Uterus (tissue), 4 donors: ENCODE results near the gene TMEM123. TPM values are rescaled to one million over a fixed set of nuclear protein-coding genes. Genes with fewer than 3 reads are reported as not detected.
A peak's percentile ranks its signal among the peaks of the same experiment; 100 is the strongest.

ENCODE experiments used
- DNase-seq, 2 donors: peaks; one replicate each; pipeline ENCODE4 v3.0.0-alpha.2; 2019 to 2020
- H3K27ac ChIP-seq, 2 donors: fragments of 200-600 bp; sonication (generic); 1 replicate in 1 of 2; 2 replicates in 1 of 2; pipeline ENCODE4 v1.5.1; 2016 to 2018
- H3K27me3 ChIP-seq, 2 donors: fragments of 200-600 bp; sonication (generic); one replicate each; pipeline ENCODE4 v1.5.1; 2018 to 2019; ENCODE audit warnings: control low read depth in 1 of 2
- H3K36me3 ChIP-seq, 2 donors: fragments of 200-600 bp; sonication (generic); one replicate each; pipeline ENCODE4 v1.5.1; 2019; ENCODE audit warnings: control low read depth in 1 of 2
- H3K4me1 ChIP-seq, 2 donors: fragments of 200-600 bp; sonication (generic); one replicate each; pipeline ENCODE4 v1.5.1; 2018 to 2019; ENCODE audit warnings: control low read depth in 1 of 2
- H3K4me3 ChIP-seq, 2 donors: fragments of 200-600 bp; sonication (generic); 1 replicate in 1 of 2; 2 replicates in 1 of 2; pipeline ENCODE4 v1.5.1; 2018 to 2019; ENCODE audit warnings: mild to moderate bottlenecking in 1 of 2
- H3K9me3 ChIP-seq, 2 donors: fragments of 200-600 bp; sonication (generic); one replicate each; pipeline ENCODE4 v1.5.1; 2019; ENCODE audit warnings: control low read depth in 1 of 2
- CTCF ChIP-seq, 4 experiments: fragments of 200-600 bp in 2 of 4; fragments of 450-650 bp in 2 of 4; sonication (generic) in 2 of 4; IDR thresholded peaks; one replicate each; pipeline ENCODE4 v1.5.1; 2016 to 2019; ENCODE audit warnings: antibody characterized with exemption in 4 of 4, mild to moderate bottlenecking in 2 of 4, moderate library complexity in 1 of 4
- POLR2A ChIP-seq, 2 donors: fragments of 450-650 bp; IDR thresholded peaks; one replicate each; pipeline ENCODE4 v1.6.1; 2016; ENCODE audit warnings: antibody characterized with exemption in 2 of 2, mild to moderate bottlenecking in 1 of 2, moderate library complexity in 1 of 2
- intact Hi-C: fragments of 100-400 bp; cut with DNase I; formaldehyde crosslinking; loops from one replicate; pipeline ENCODE4 v1.15.1; 2023; ENCODE audit warnings: low total_unique reads
- total RNA-seq, 4 donors: library from RNA; depleted of rRNA in 3 of 4; stranded (reverse); fragments of >200 nt in 3 of 4; gene quantifications; one replicate each; pipeline versions ENCODE4 v1.1.0 to v1.2.4, GENCODE V29; 2014 to 2023
- donor health status: DM: yes; HTN: yes; CAD: no.

Gene TMEM123
- total RNA-seq, 4 donors from 2014 or later: 187 to 522 (median 260) TPM

GRCh38 chr11:102359372-102359771 lies 93.2 kb downstream of the TMEM123 start:
- Histone ChIP-seq H3K4me1 (no peaks in the 10 kb centered on the region), H3K27me3 (no peaks in the 10 kb centered on the region), H3K4me3 (no peak overlapping the region), H3K27ac (no peak overlapping the region), H3K9me3 (peaks cover 0 to 3% of the 10 kb centered on the region in 2 donors), H3K36me3 (no peaks in the 10 kb centered on the region)
- DNase-seq: no peak
- intact Hi-C loops: no loop called here
- TF ChIP-seq POLR2A (IDR thresholded peaks at IDR 0.05) (no peak), CTCF (IDR thresholded peaks at IDR 0.05) (no peak)

- no peak for DNase-seq
- H3K27me3 ChIP-seq: no peaks in the 10 kb centered on the region
- H3K36me3 ChIP-seq: no peaks in the 10 kb centered on the region
- H3K27ac ChIP-seq: no peak overlapping the region
- H3K9me3 ChIP-seq: peaks cover 0 to 3% of the 10 kb centered on the region in 2 donors
- no peak overlapping the region for H3K4me3 ChIP-seq
- no peak for TF ChIP-seq POLR2A (IDR thresholded peaks at IDR 0.05)
- TF ChIP-seq CTCF (IDR thresholded peaks at IDR 0.05): no peak
- intact Hi-C loops: no loop called here
- no peaks in the 10 kb centered on the region for H3K4me1 ChIP-seq
These were observed 95.4 kb downstream of the TMEM123 start for GRCh38 chr11:102357116-102357515.

- intact Hi-C loops: no loop called here
- H3K4me1 ChIP-seq: no peaks in the 10 kb centered on the region
- no peak for DNase-seq
- peak overlapping the region; percentile 74 to 88 for H3K4me3 ChIP-seq
- no peaks in the 10 kb centered on the region for H3K27me3 ChIP-seq
- H3K36me3 ChIP-seq: no peaks in the 10 kb centered on the region
- peak overlapping the region; percentile 99 to 100 for H3K27ac ChIP-seq
- no peak for TF ChIP-seq CTCF (IDR thresholded peaks at IDR 0.05)
- TF ChIP-seq POLR2A (IDR thresholded peaks at IDR 0.05): peak in 1 of 2 donors; percentile 17
- no peaks in the 10 kb centered on the region for H3K9me3 ChIP-seq
These were observed 104.8 kb downstream of the TMEM123 start for GRCh38 chr11:102347462-102348370.

GRCh38 chr11:102346748-102347461 lies 105.7 kb downstream of the TMEM123 start, which contains the start of gene BIRC2:
Gene BIRC2, plus strand, starts transcription at chr11:102347214. Its CDS starts 2,641 bp downstream, at chr11:102349855.
- Histone ChIP-seq H3K27me3 (no peaks in the 10 kb centered on the region), H3K4me1 (no peaks in the 10 kb centered on the region), H3K27ac (peak within 1 kb of the TSS; percentile 99 to 100), H3K36me3 (no peaks in the 10 kb centered on the region), H3K9me3 (no peaks in the 10 kb centered on the region), H3K4me3 (peak within 1 kb of the TSS; percentile 74 to 88)
- intact Hi-C loops: no loop called here
- TF ChIP-seq POLR2A (IDR thresholded peaks at IDR 0.05): peak; percentile 90 to 96
- TF ChIP-seq CTCF (IDR thresholded peaks at IDR 0.05): peak; percentile 62 to 97 (median 88)
- DNase-seq: peak; percentile 91 to 97

GRCh38 chr11:102346456-102346747 lies 106.2 kb downstream of the TMEM123 start:
- H3K4me3 ChIP-seq: peak overlapping the region; percentile 74 to 88
- no peaks in the 10 kb centered on the region for H3K27me3 ChIP-seq
- H3K9me3 ChIP-seq: no peaks in the 10 kb centered on the region
- no peak for DNase-seq
- H3K27ac ChIP-seq: peak overlapping the region; percentile 99 to 100
- intact Hi-C loops: no loop called here
- no peak for TF ChIP-seq CTCF (IDR thresholded peaks at IDR 0.05)
- TF ChIP-seq POLR2A (IDR thresholded peaks at IDR 0.05): no peak
- H3K4me1 ChIP-seq: no peaks in the 10 kb centered on the region
- H3K36me3 ChIP-seq: no peaks in the 10 kb centered on the region
